Measurements from ENCODE around the gene L3MBTL2. TPM values are rescaled to one million over a fixed set of nuclear protein-coding genes. Genes with fewer than 3 reads are reported as not detected.

The L3MBTL2 gene
- total RNA-seq, 1 donor from 2014 or later: 8.2 TPM

DNA sequence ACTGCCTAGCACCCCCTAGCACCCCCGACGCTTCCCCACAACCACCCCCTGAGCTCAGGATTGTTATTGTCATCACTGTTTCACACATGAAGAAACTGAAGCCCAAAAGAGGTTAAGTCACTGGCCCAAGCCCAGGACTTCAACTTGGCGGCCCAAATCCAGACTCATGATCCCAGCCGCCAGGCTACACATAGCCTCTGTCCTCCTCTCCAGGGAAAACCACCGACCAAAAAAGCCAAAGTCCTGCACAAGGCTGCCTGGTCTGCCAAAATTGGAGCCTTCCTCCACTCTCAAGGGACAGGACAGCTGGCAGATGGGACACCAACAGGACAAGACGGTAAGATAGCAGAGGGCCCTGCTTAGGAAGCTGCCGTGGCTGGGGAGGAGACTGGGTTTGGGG, 10.8 kb downstream of the L3MBTL2 start:
- Histone ChIP-seq H3K36me3 (ENCODE audit: control insufficient read depth, insufficient read depth, low read length) (peaks cover 9% of the 10 kb centered on the region), H3K4me3 (ENCODE audit: low read depth, low read length) (peak overlapping the region; percentile 25), H3K27me3 (ENCODE audit: control insufficient read depth, insufficient read depth, low read length) (no peaks in the 10 kb centered on the region)
- DNase-seq (ENCODE audit: low read depth) (no peak), FAIRE-seq (no peak)
- TF ChIP-seq, protein P1, sequence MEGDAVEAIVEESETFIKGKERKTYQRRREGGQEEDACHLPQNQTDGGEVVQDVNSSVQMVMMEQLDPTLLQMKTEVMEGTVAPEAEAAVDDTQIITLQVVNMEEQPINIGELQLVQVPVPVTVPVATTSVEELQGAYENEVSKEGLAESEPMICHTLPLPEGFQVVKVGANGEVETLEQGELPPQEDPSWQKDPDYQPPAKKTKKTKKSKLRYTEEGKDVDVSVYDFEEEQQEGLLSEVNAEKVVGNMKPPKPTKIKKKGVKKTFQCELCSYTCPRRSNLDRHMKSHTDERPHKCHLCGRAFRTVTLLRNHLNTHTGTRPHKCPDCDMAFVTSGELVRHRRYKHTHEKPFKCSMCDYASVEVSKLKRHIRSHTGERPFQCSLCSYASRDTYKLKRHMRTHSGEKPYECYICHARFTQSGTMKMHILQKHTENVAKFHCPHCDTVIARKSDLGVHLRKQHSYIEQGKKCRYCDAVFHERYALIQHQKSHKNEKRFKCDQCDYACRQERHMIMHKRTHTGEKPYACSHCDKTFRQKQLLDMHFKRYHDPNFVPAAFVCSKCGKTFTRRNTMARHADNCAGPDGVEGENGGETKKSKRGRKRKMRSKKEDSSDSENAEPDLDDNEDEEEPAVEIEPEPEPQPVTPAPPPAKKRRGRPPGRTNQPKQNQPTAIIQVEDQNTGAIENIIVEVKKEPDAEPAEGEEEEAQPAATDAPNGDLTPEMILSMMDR (IDR thresholded peaks at IDR 0.05; ENCODE audit: insufficient read depth, low read length, severe bottlenecking): no peak

GRCh38 chr22:41216984-41217383, 11.9 kb downstream of the L3MBTL2 start:
- DNase-seq (ENCODE audit: low read depth) (peak; percentile 31), FAIRE-seq (no peak)
- H3K27me3 ChIP-seq (ENCODE audit: control insufficient read depth, insufficient read depth, low read length): no peaks in the 10 kb centered on the region
- peak overlapping the region; percentile 25 for H3K4me3 ChIP-seq (ENCODE audit: low read depth, low read length)
- H3K36me3 ChIP-seq (ENCODE audit: control insufficient read depth, insufficient read depth, low read length): peaks cover 12% of the 10 kb centered on the region
- TF ChIP-seq, protein P1 (IDR thresholded peaks at IDR 0.05; ENCODE audit: insufficient read depth, low read length, severe bottlenecking): no peak

- peak overlapping the region; percentile 25 for H3K4me3 ChIP-seq (ENCODE audit: low read depth, low read length)
- TF ChIP-seq, protein P1 (IDR thresholded peaks at IDR 0.05; ENCODE audit: insufficient read depth, low read length, severe bottlenecking): no peak
- DNase-seq (ENCODE audit: low read depth): peak; percentile 97
- H3K27me3 ChIP-seq (ENCODE audit: control insufficient read depth, insufficient read depth, low read length): no peaks in the 10 kb centered on the region
- FAIRE-seq: peak; percentile 98
- peaks cover 12% of the 10 kb centered on the region for H3K36me3 ChIP-seq (ENCODE audit: control insufficient read depth, insufficient read depth, low read length)
Observed at GRCh38 chr22:41217553-41218157, 12.5 kb downstream of the L3MBTL2 start.

DNA sequence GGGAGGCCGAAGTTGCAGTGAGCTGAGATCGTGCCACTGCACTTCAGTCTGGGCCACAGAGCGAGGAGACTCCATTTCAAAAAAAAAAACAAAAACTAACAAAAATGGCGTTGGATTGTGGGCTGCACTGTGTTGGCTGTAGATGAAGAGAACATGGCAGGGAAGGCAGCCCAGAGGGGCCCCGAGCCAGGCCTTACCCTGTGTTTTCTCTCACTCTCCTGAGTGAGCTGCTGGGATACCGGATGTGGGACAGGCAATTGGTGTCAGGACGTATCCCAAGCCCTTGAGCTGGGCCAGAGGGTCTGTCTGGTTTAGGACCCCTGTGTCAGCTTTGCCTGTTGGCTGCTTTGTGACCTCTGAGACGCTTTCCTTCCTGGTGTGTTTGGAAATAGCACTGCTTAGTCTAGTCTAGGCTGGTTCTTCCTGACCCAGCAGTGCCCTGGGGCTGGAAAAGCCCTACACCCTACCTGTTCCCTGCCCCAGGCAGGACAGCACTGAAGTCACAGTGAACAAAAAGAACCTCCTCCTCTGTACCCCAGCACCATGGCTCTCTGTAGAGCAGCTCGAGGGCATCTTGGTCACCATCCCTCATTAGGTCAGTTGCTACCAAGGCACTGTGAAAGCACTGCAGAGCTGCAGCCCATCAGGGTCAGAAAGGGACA, 17.9 kb downstream of the L3MBTL2 start:
- peaks cover 42% of the 10 kb centered on the region for H3K36me3 ChIP-seq (ENCODE audit: control insufficient read depth, insufficient read depth, low read length)
- FAIRE-seq (no peak), DNase-seq (ENCODE audit: low read depth) (no peak)
- TF ChIP-seq, protein P1 (IDR thresholded peaks at IDR 0.05; ENCODE audit: insufficient read depth, low read length, severe bottlenecking): no peak
- no peaks in the 10 kb centered on the region for H3K27me3 ChIP-seq (ENCODE audit: control insufficient read depth, insufficient read depth, low read length)
- no peak overlapping the region for H3K4me3 ChIP-seq (ENCODE audit: low read depth, low read length)

DNA sequence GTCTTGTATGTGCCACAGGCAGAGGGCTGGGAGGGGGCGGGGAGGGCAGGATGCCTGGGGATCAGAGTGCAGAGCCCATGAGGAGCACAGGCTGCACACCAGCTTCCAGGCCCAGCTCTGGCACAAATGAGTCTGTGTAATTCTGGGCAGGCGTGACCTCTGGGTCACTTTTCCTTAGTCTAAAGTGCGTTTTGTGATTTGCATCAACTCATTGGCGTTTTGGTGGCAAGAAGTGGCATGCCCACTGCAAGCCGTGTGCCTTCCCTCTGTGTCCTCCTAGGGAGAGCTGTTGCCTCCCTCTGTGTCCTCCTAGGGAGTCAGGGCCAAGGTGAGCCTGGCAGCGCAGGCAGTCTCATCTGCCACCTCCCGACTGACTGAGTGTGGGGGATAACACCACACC, 18.4 kb downstream of the L3MBTL2 start:
- peak; percentile 20 for DNase-seq (ENCODE audit: low read depth)
- H3K36me3 ChIP-seq (ENCODE audit: control insufficient read depth, insufficient read depth, low read length): peaks cover 42% of the 10 kb centered on the region
- H3K4me3 ChIP-seq (ENCODE audit: low read depth, low read length): no peak overlapping the region
- TF ChIP-seq, protein P1 (IDR thresholded peaks at IDR 0.05; ENCODE audit: insufficient read depth, low read length, severe bottlenecking): no peak
- no peaks in the 10 kb centered on the region for H3K27me3 ChIP-seq (ENCODE audit: control insufficient read depth, insufficient read depth, low read length)
- FAIRE-seq: peak; percentile 23

All from bronchial epithelial cell (primary cell).